H9 (cell line): ENCODE measurements around the gene SOHLH1. TPM values are rescaled to one million over a fixed set of nuclear protein-coding genes. Genes with fewer than 3 reads are reported as not detected.

Experiments
- DNase-seq: peaks from one replicate; pipeline ENCODE4 v3.0.0-alpha.2; 2017
- H2AFZ ChIP-seq: one replicate; pipeline ENCODE4 v1.6.1; 2013; ENCODE audit warnings: mild to moderate bottlenecking, low read length, control low read depth, moderate library complexity
- H2AK5ac ChIP-seq: 2 replicates; pipeline ENCODE4 v1.6.1; 2013; ENCODE audit warnings: low read length, control low read depth, mixed read lengths; ENCODE audit not compliant: insufficient read length
- H2BK120ac ChIP-seq: one replicate; pipeline ENCODE4 v1.6.1; 2013; ENCODE audit warnings: low read depth, mild to moderate bottlenecking, low read length, control low read depth, inconsistent platforms; ENCODE audit not compliant: poor library complexity, severe bottlenecking
- H2BK12ac ChIP-seq: 2 replicates; pipeline ENCODE4 v1.6.1; 2013; ENCODE audit warnings: low read length, control low read depth, mixed read lengths, low read depth; ENCODE audit not compliant: insufficient read length
- H2BK15ac ChIP-seq: 2 replicates; pipeline ENCODE4 v1.6.1; 2013; ENCODE audit warnings: low read depth, low read length, control low read depth
- H2BK20ac ChIP-seq: one replicate; pipeline ENCODE4 v1.6.1; 2013; ENCODE audit warnings: low read depth, mild to moderate bottlenecking, low read length, control low read depth, inconsistent platforms; ENCODE audit not compliant: poor library complexity, severe bottlenecking
- H2BK5ac ChIP-seq: 2 replicates; pipeline ENCODE4 v1.6.1; 2013; ENCODE audit warnings: low read length, control low read depth, mixed read lengths; ENCODE audit not compliant: insufficient read length
- H3K14ac ChIP-seq: 2 replicates; pipeline ENCODE4 v1.6.1; 2013; ENCODE audit warnings: low read length, control low read depth; ENCODE audit not compliant: insufficient read depth
- H3K18ac ChIP-seq: 2 replicates; pipeline ENCODE4 v1.6.1; 2013; ENCODE audit warnings: low read depth, mild to moderate bottlenecking, mixed read lengths, low read length, control low read depth; ENCODE audit not compliant: insufficient read length
- H3K23ac ChIP-seq: 2 replicates; pipeline ENCODE4 v1.6.1; 2013; ENCODE audit warnings: low read length, control low read depth, mixed read lengths, low read depth; ENCODE audit not compliant: insufficient read length
- H3K23me2 ChIP-seq: 2 replicates; pipeline ENCODE4 v1.6.1; 2013; ENCODE audit warnings: low read depth, mild to moderate bottlenecking, mixed read lengths, low read length, control low read depth; ENCODE audit not compliant: insufficient read length, poor library complexity, severe bottlenecking
- H3K27ac ChIP-seq: 2 replicates; pipeline ENCODE4 v1.5.1; 2013; ENCODE audit warnings: low read length, control low read depth, mixed read lengths, low read depth; ENCODE audit not compliant: insufficient read length
- H3K27me3 ChIP-seq: 2 replicates; pipeline ENCODE4 v1.6.1; 2013; ENCODE audit warnings: low read length, control low read depth, inconsistent platforms; ENCODE audit not compliant: insufficient read depth
- H3K4ac ChIP-seq: 2 replicates; pipeline ENCODE4 v1.6.1; 2013; ENCODE audit warnings: low read depth, mild to moderate bottlenecking, control low read depth, inconsistent platforms, low read length, moderate library complexity
- H3K4me1 ChIP-seq: 2 replicates; pipeline ENCODE4 v1.6.1; 2013; ENCODE audit warnings: low read length, control low read depth, inconsistent platforms; ENCODE audit not compliant: insufficient read depth
- H3K4me2 ChIP-seq: 2 replicates; pipeline ENCODE4 v1.6.1; 2013; ENCODE audit warnings: low read length, control low read depth, mixed read lengths; ENCODE audit not compliant: insufficient read length, insufficient read depth
- H3K56ac ChIP-seq: 2 replicates; pipeline ENCODE4 v1.6.1; 2013; ENCODE audit warnings: low read depth, mild to moderate bottlenecking, mixed read lengths, low read length, control low read depth; ENCODE audit not compliant: insufficient read length
- H3K79me1 ChIP-seq: 2 replicates; pipeline ENCODE4 v1.6.1; 2013; ENCODE audit warnings: low read depth, mild to moderate bottlenecking, moderate library complexity, low read length, control low read depth, inconsistent platforms; ENCODE audit not compliant: insufficient read depth, poor library complexity, severe bottlenecking
- H3K79me2 ChIP-seq: 2 replicates; pipeline ENCODE4 v1.6.1; 2013; ENCODE audit warnings: low read length, control low read depth, inconsistent platforms; ENCODE audit not compliant: insufficient read depth
- H3K9ac ChIP-seq: 2 replicates; pipeline ENCODE4 v1.6.1; 2013; ENCODE audit warnings: low read length, control low read depth, mixed read lengths; ENCODE audit not compliant: insufficient read length; ENCODE audit errors: extremely low read depth
- H3K9me3 ChIP-seq: one replicate; pipeline ENCODE4 v1.6.1; 2013; ENCODE audit warnings: low read depth, low read length, inconsistent platforms; ENCODE audit not compliant: control insufficient read depth
- H3T11ph ChIP-seq: one replicate; pipeline ENCODE4 v1.6.1; 2013; ENCODE audit warnings: mild to moderate bottlenecking, low read length, control low read depth, inconsistent platforms
- H4K20me1 ChIP-seq: one replicate; pipeline ENCODE4 v1.6.1; 2013; ENCODE audit not compliant: control insufficient read depth, insufficient read length, insufficient read depth
- H4K5ac ChIP-seq: 2 replicates; pipeline ENCODE4 v1.6.1; 2013; ENCODE audit warnings: low read depth, mild to moderate bottlenecking, mixed read lengths, low read length, control low read depth; ENCODE audit not compliant: insufficient read length
- H4K8ac ChIP-seq: replicated peaks from 2 replicates; pipeline ENCODE4 v1.6.1; 2013; ENCODE audit warnings: low read length, control low read depth, mixed read lengths, low read depth; ENCODE audit not compliant: insufficient read length
- H4K91ac ChIP-seq: 2 replicates; pipeline ENCODE4 v1.6.1; 2013; ENCODE audit warnings: low read depth, mild to moderate bottlenecking, moderate library complexity, mixed read lengths, low read length, control low read depth; ENCODE audit not compliant: insufficient read length
- H3K27ac Mint-ChIP-seq, 3 experiments: 2 replicates in 2 of 3; 3 replicates in 1 of 3; pipeline ENCODE4 v1.8.0; 2020 to 2021; ENCODE audit warnings: mixed read lengths in 3 of 3, mild to moderate bottlenecking in 1 of 3, moderate library complexity in 1 of 3
- H3K27me3 Mint-ChIP-seq: 2 replicates; pipeline ENCODE4 v1.8.0; 2021; ENCODE audit warnings: low read depth, mild to moderate bottlenecking, moderate library complexity, mixed read lengths
- H3K36me3 Mint-ChIP-seq, 3 experiments: 2 replicates in 2 of 3; 3 replicates in 1 of 3; pipeline ENCODE4 v1.8.0; 2020 to 2021; ENCODE audit warnings: low read depth in 3 of 3, mixed read lengths in 3 of 3; ENCODE audit not compliant: insufficient read depth in 1 of 3
- H3K4me1 Mint-ChIP-seq, 2 experiments: 2 replicates each; pipeline ENCODE4 v1.8.0; 2020; ENCODE audit warnings: mixed read lengths in 2 of 2
- H3K4me3 Mint-ChIP-seq, 2 experiments: 2 replicates in 1 of 2; 3 replicates in 1 of 2; pipeline ENCODE4 v1.8.0; 2020 to 2021; ENCODE audit warnings: mild to moderate bottlenecking in 2 of 2, mixed read lengths in 2 of 2, moderate library complexity in 1 of 2
- H3K9me3 Mint-ChIP-seq, 2 experiments: 2 replicates in 1 of 2; 3 replicates in 1 of 2; pipeline ENCODE4 v1.8.0; 2020; ENCODE audit warnings: mild to moderate bottlenecking in 2 of 2, mixed read lengths in 2 of 2, moderate library complexity in 1 of 2
- WGBS: extraction: QIAGEN DNeasy Blood & Tissue Kit; methylation state at CpG from one replicate; pipeline ENCODE4 v1.1.7; 2013; ENCODE audit warnings: missing lambda C conversion rate, low lambda C conversion rate, mixed read lengths; ENCODE audit not compliant: insufficient read length; ENCODE audit errors: extremely low coverage; 5-methylcytosine and 5-hydroxymethylcytosine counted together
- total RNA-seq: library from RNA; stranded (reverse); gene quantifications from 2 replicates; pipeline ENCODE4 v1.2.1, GENCODE V29; 2021
- TF ChIP-seq, protein P1 (sequence below): fragments of 200-600 bp; sonication (generic); conservative IDR thresholded peaks from 3 replicates; pipeline ENCODE4 v1.8.0; 2021; ENCODE audit warnings: antibody characterized with exemption, mild to moderate bottlenecking

SOHLH1 gene
- total RNA-seq, 1 experiment from 2014 or later, result not detected

DNA sequence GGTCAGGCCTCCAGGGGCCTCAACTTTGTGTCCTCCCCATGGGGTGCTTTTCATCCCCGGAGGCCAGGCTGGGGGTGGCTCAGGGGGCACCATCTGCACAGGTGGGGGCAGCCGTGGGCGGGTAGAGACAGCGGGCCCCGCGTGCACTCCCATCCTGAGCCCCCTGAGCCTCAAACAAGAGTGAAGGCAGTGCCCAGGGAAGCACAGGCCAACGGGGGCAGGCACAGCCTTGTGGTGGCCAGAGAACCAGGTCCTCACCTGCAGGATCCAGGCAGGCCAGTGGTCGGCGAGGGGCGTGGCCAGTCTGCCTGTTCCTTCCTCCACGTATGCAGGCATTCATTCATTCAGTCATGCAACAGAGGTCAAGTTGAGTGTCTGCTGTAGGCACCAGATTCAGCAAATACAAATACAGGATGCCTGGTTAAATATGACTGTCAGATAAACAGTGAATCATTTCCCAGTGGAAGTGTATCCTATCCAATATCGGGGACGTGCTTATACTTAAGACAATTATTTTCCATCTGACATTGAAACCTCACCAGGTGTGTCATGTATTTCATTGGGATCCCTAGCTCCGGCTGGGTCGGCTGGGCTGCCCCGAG, 25.0 kb upstream of the SOHLH1 start:
- no peaks in the 10 kb centered on the region for H3K9me3 ChIP-seq
- no peaks in the 10 kb centered on the region; a peak in 2 of 7 replicates for H3K36me3 Mint-ChIP-seq
- no peak overlapping the region for H3K27ac Mint-ChIP-seq
- H2BK120ac ChIP-seq, result no peak overlapping the region
- H3K23me2 ChIP-seq, result no peaks in the 10 kb centered on the region
- H2AK5ac ChIP-seq, result no peak overlapping the region
- H3K27me3 Mint-ChIP-seq, result no peaks in the 10 kb centered on the region; the same call in none of the 2 replicates
- no peaks in the 10 kb centered on the region for H4K20me1 ChIP-seq
- H3K14ac ChIP-seq, result peak overlapping the region; percentile 59; the same call in 1 of the 2 replicates
- H3K9me3 Mint-ChIP-seq, result no peaks in the 10 kb centered on the region; a peak in 1 of 5 replicates
- H3T11ph ChIP-seq, result no peak overlapping the region
- no peaks in the 10 kb centered on the region for H3K27me3 ChIP-seq
- H2BK12ac ChIP-seq, result no peak overlapping the region
- H3K79me1 ChIP-seq, result no peaks in the 10 kb centered on the region
- no peak overlapping the region for H4K8ac ChIP-seq
- no peak overlapping the region for H2BK5ac ChIP-seq
- no CpG with 5 or more reads among the region's 16 CpGs for WGBS
- no peak overlapping the region for H3K56ac ChIP-seq
- TF ChIP-seq, protein P1, sequence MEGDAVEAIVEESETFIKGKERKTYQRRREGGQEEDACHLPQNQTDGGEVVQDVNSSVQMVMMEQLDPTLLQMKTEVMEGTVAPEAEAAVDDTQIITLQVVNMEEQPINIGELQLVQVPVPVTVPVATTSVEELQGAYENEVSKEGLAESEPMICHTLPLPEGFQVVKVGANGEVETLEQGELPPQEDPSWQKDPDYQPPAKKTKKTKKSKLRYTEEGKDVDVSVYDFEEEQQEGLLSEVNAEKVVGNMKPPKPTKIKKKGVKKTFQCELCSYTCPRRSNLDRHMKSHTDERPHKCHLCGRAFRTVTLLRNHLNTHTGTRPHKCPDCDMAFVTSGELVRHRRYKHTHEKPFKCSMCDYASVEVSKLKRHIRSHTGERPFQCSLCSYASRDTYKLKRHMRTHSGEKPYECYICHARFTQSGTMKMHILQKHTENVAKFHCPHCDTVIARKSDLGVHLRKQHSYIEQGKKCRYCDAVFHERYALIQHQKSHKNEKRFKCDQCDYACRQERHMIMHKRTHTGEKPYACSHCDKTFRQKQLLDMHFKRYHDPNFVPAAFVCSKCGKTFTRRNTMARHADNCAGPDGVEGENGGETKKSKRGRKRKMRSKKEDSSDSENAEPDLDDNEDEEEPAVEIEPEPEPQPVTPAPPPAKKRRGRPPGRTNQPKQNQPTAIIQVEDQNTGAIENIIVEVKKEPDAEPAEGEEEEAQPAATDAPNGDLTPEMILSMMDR, result no peak
- no peak overlapping the region for H3K9ac ChIP-seq
- H2BK20ac ChIP-seq, result no peak overlapping the region
- H2AFZ ChIP-seq, result no peak overlapping the region
- peaks cover 14 to 19% of the 10 kb centered on the region in 2 experiments for H3K4me1 Mint-ChIP-seq
- no peaks in the 10 kb centered on the region; the same call in 1 of the 2 replicates for H3K4me1 ChIP-seq
- no peak overlapping the region for H2BK15ac ChIP-seq
- H3K23ac ChIP-seq, result no peak overlapping the region
- no peaks in the 10 kb centered on the region for H3K79me2 ChIP-seq
- H3K4ac ChIP-seq, result no peak overlapping the region
- H3K27ac ChIP-seq, result no peak overlapping the region
- H3K4me3 Mint-ChIP-seq, result no peak overlapping the region
- H4K91ac ChIP-seq, result no peak overlapping the region
- DNase-seq, result no peak
- H4K5ac ChIP-seq, result no peak overlapping the region
- no peak overlapping the region for H3K4me2 ChIP-seq
- H3K18ac ChIP-seq, result no peak overlapping the region
